Lung (tissue), 12 donors: ENCODE data around the gene ALKBH2. TPM values are rescaled to one million over a fixed set of nuclear protein-coding genes. Genes with fewer than 3 reads are reported as not detected.

Experiments used
- ATAC-seq: fragments of 200-7000 bp; cut with Tn5 transposase; one replicate; pipeline ENCODE4 v1.9.1; 2020; ENCODE audit warnings: moderate number of reproducible peaks; ENCODE audit not compliant: insufficient read depth, low FRiP score
- DNase-seq, 3 donors: peaks; one replicate each; pipeline ENCODE4 v3.0.0-alpha.2; 2013 to 2017
- H3K27ac ChIP-seq, 2 donors: one replicate each; pipeline ENCODE4 v1.5.1; 2013; ENCODE audit warnings: mild to moderate bottlenecking in 2 of 2, moderate library complexity in 2 of 2, control low read depth in 1 of 2, inconsistent platforms in 1 of 2, low read depth in 1 of 2, low read length in 1 of 2
- H3K27me3 ChIP-seq, 3 donors: one replicate each; pipeline ENCODE4 v1.5.1; 2013; ENCODE audit warnings: low read length in 2 of 3; ENCODE audit not compliant: control insufficient read depth in 3 of 3, insufficient read depth in 3 of 3
- H3K36me3 ChIP-seq, 4 donors: one replicate each; pipeline ENCODE4 v1.5.1; 2013; ENCODE audit warnings: low read length in 4 of 4, mild to moderate bottlenecking in 1 of 4, moderate library complexity in 1 of 4; ENCODE audit not compliant: control insufficient read depth in 4 of 4, insufficient read depth in 4 of 4
- H3K4me1 ChIP-seq, 5 donors: one replicate each; pipeline ENCODE4 v1.5.1; 2013; ENCODE audit warnings: low read length in 5 of 5, mild to moderate bottlenecking in 2 of 5, moderate library complexity in 1 of 5; ENCODE audit not compliant: control insufficient read depth in 5 of 5, insufficient read depth in 5 of 5
- H3K4me3 ChIP-seq: one replicate; pipeline ENCODE4 v1.5.1; 2013; ENCODE audit warnings: mild to moderate bottlenecking, control low read depth, moderate library complexity
- H3K9ac ChIP-seq, 2 donors: one replicate each; pipeline ENCODE4 v1.5.1; 2013; ENCODE audit warnings: low read length in 2 of 2, control low read depth in 1 of 2; ENCODE audit not compliant: insufficient read depth in 1 of 2
- H3K9me3 ChIP-seq, 4 donors: one replicate each; pipeline ENCODE4 v1.5.1; 2013; ENCODE audit warnings: low read length in 3 of 4, mild to moderate bottlenecking in 1 of 4, moderate library complexity in 1 of 4; ENCODE audit not compliant: control insufficient read depth in 4 of 4, insufficient read depth in 3 of 4
- WGBS, 2 donors: extraction: QIAGEN DNeasy Blood & Tissue Kit; methylation state at CpG; one replicate each; pipeline ENCODE4 v1.1.7; 2013; 5-methylcytosine and 5-hydroxymethylcytosine counted together
- polyA plus RNA-seq, 2 donors: library from polyadenylated mRNA; stranded (reverse); fragments of 200-250 nt; gene quantifications; one replicate each; pipeline ENCODE4 v1.2.1, GENCODE V29; 2013
- total RNA-seq, 2 donors: library from RNA; depleted of rRNA in 1 of 2; stranded (reverse); fragments of >200 nt in 1 of 2; gene quantifications; one replicate each; pipeline ENCODE4 v1.2.1, GENCODE V29; 2014 to 2021
- TF ChIP-seq, protein P1 (sequence below): IDR thresholded peaks from 2 replicates; pipeline ENCODE4 v1.5.1; 2012; ENCODE audit warnings: mild to moderate bottlenecking; ENCODE audit errors: control extremely low read depth, extremely low read depth
- donor health status: control.
- donor health status: control.
- donor health status: Bipolar disorder and iron deficiency.
- donor health status: healthy.
- donor health status: DM: yes; HTN: yes; CAD: no.

Gene ALKBH2
- total and polyA plus RNA-seq, 4 donors, result 10.7 to 42.5 (median 19.1) TPM

DNA sequence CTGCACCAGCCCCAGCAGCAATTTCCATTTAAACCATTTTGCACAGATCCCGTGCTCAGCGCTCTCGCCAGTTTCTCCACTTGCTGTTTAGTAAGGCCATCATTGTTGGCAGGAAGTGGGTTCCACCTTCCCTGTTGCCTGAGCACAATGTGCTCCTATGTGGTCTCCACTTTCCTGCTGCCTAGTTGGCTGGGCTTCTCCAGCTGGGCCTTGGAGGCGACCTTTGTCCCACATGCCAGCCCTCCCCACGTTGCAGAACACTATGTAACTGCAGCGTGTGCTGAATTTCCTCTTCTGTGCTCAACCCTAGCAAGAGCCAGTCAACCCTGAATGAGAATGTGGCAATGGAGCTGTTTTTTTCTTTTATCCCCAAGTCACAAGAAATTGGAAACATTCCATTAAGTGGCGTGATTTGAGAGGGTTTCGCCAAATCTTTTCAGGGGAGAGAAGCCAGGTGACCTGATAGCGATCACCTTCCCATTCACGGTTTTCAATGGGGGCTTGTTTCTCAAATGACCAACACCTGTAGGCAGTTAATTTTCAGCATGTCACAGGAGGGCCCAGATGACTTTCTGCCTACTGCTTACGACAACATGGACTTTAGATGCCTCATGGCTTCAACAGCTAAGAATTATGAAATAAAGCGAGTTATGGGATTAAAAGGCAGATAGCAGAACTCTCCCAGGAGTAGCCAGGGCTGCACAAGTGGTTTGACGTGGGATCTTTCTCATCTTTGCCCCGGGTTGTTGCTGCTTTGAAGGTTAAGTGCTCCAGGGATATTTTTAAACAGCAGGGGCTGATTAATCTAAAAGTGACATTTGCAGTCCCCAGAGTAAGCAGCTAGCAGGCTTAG lies 22.7 kb upstream of the ALKBH2 start, which contains the start of gene ACACB:
TSS of gene ACACB (plus strand) at position 830 of the 853 bp plus-strand sequence. CDS start 22,819 bp downstream, outside the sequence.
- H3K9me3 ChIP-seq, result no peaks in the 10 kb centered on the region
- H3K36me3 ChIP-seq, result no peaks in the 10 kb centered on the region
- peak within 1 kb of the TSS; percentile 66 to 92 for H3K27ac ChIP-seq
- no peak within 1 kb of the TSS for H3K4me3 ChIP-seq
- H3K9ac ChIP-seq, result no peak within 1 kb of the TSS
- H3K4me1 ChIP-seq, result peaks cover 0 to 14% (median 13%) of the 10 kb centered on the region in 5 donors
- ATAC-seq, result no peak
- no peaks in the 10 kb centered on the region for H3K27me3 ChIP-seq
- TF ChIP-seq, protein P1, sequence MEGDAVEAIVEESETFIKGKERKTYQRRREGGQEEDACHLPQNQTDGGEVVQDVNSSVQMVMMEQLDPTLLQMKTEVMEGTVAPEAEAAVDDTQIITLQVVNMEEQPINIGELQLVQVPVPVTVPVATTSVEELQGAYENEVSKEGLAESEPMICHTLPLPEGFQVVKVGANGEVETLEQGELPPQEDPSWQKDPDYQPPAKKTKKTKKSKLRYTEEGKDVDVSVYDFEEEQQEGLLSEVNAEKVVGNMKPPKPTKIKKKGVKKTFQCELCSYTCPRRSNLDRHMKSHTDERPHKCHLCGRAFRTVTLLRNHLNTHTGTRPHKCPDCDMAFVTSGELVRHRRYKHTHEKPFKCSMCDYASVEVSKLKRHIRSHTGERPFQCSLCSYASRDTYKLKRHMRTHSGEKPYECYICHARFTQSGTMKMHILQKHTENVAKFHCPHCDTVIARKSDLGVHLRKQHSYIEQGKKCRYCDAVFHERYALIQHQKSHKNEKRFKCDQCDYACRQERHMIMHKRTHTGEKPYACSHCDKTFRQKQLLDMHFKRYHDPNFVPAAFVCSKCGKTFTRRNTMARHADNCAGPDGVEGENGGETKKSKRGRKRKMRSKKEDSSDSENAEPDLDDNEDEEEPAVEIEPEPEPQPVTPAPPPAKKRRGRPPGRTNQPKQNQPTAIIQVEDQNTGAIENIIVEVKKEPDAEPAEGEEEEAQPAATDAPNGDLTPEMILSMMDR, result no peak
- DNase-seq, result no peak
- WGBS, 2 donors, result 46 to 57% methylated on average over 14 of the region's 14 CpGs

DNA sequence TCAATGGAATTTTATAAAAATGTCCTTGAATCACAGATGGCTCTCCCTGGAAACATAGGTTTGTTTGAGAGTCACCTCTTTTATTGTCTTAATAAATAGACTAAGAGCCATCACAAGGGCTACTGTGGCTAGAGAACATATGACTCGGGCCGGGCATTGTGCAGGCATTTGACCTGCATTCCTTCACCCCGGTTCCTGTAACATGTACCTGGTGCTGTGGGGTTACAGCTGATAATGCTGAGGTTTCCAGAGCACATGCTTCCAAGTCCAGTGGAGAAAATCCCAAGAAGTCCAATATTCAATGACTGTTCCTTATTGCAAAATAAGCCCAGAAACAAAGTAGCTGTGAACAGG lies 22.1 kb upstream of the ALKBH2 start:
- peak overlapping the region; percentile 66 to 92 for H3K27ac ChIP-seq
- H3K4me3 ChIP-seq, result no peak overlapping the region
- no peak for DNase-seq
- no peaks in the 10 kb centered on the region for H3K9me3 ChIP-seq
- H3K27me3 ChIP-seq, result no peaks in the 10 kb centered on the region
- peaks cover 3 to 19% (median 11%) of the 10 kb centered on the region in 5 donors for H3K4me1 ChIP-seq
- H3K36me3 ChIP-seq, result no peaks in the 10 kb centered on the region
- TF ChIP-seq, protein P1, result no peak
- WGBS, 2 donors, result 73 to 76% methylated on average over 3 of the region's 3 CpGs
- H3K9ac ChIP-seq, result no peak overlapping the region
- ATAC-seq, result no peak

DNA sequence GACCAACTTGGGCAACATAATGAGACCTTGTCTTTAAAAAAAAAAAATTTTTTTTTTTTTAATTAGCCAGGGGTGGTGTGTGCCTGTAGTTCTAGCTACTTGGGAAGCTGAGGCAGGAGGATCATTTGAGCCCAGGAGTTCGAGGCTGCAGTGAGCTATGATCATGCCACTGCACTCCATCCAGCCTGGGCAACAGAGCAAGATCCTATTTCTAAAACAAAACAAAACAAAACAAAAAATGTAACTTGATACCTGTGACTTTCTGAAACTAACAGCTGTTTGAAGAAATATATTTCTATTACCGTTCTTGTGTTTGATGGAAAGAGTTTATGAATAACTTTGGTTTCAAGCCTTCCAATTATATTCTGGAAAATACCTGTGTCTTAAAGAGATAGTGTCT lies 21.4 kb upstream of the ALKBH2 start:
- Histone ChIP-seq H3K36me3 (peaks cover 0 to 5% (median 0%) of the 10 kb centered on the region in 4 donors), H3K9ac (no peak overlapping the region), H3K4me3 (no peak overlapping the region), H3K4me1 (peaks cover 7 to 27% (median 10%) of the 10 kb centered on the region in 5 donors), H3K9me3 (no peaks in the 10 kb centered on the region), H3K27ac (peak overlapping the region in 1 of 2 donors; percentile 92), H3K27me3 (no peaks in the 10 kb centered on the region)
- DNase-seq (no peak), ATAC-seq (no peak)
- 83% methylated on average over 2 of the region's 2 CpGs for WGBS, 2 donors
- TF ChIP-seq, protein P1, result no peak
